ENCODE data around the gene IMPG1. TPM values are rescaled to one million over a fixed set of nuclear protein-coding genes. Genes with fewer than 3 reads are reported as not detected.

IMPG1 gene
- total and polyA plus RNA-seq, 5 experiments from 2014 or later = not detected

- peaks cover 0 to 7% (median 0%) of the 10 kb centered on the region in 9 donors for H3K9me3 Mint-ChIP-seq
- POLR2A ChIA-PET = no interaction called here
- no peak overlapping the region for H3K4me3 Mint-ChIP-seq
- DNase-seq = no peak
- no peak overlapping the region for H3K27ac Mint-ChIP-seq
- no peak for ATAC-seq
- H3K36me3 Mint-ChIP-seq = peaks cover 0 to 5% (median 0%) of the 10 kb centered on the region in 3 donors
- H3K27me3 Mint-ChIP-seq = peaks cover 4 to 31% (median 15%) of the 10 kb centered on the region in 5 donors
- H3K4me1 Mint-ChIP-seq = peaks cover 0 to 3% (median 0%) of the 10 kb centered on the region in 4 donors
Measured at GRCh38 chr6:75940564-75940963, 131.9 kb downstream of the IMPG1 start.

- Mint-ChIP-seq H3K27ac (no peak overlapping the region), H3K4me1 (peaks cover 6 to 8% (median 8%) of the 10 kb centered on the region in 4 donors), H3K9me3 (peaks cover 0 to 7% (median 0%) of the 10 kb centered on the region in 9 donors), H3K27me3 (peaks cover 10 to 37% (median 28%) of the 10 kb centered on the region in 5 donors), H3K36me3 (peaks cover 0 to 5% (median 0%) of the 10 kb centered on the region in 3 donors), H3K4me3 (no peak overlapping the region)
- POLR2A ChIA-PET = no interaction called here
- DNase-seq = no peak
- ATAC-seq = no peak
Measured at GRCh38 chr6:75937846-75938245, 134.6 kb downstream of the IMPG1 start.

GRCh38 chr6:75936682-75937081 lies 135.8 kb downstream of the IMPG1 start:
- Mint-ChIP-seq H3K27me3 (peaks cover 10 to 43% (median 28%) of the 10 kb centered on the region in 5 donors), H3K36me3 (peaks cover 0 to 5% (median 0%) of the 10 kb centered on the region in 3 donors), H3K27ac (peak overlapping the region in 1 of 10 donors; percentile 43), H3K9me3 (peaks cover 0 to 7% (median 0%) of the 10 kb centered on the region in 9 donors), H3K4me3 (no peak overlapping the region), H3K4me1 (peaks cover 6 to 8% (median 8%) of the 10 kb centered on the region in 4 donors)
- ATAC-seq = no peak
- POLR2A ChIA-PET = no interaction called here
- DNase-seq = no peak

- POLR2A ChIA-PET = no interaction called here
- ATAC-seq (no peak), DNase-seq (no peak)
- Mint-ChIP-seq H3K36me3 (peaks cover 0 to 5% (median 0%) of the 10 kb centered on the region in 3 donors), H3K4me1 (peaks cover 6 to 8% (median 8%) of the 10 kb centered on the region in 4 donors), H3K27me3 (peaks cover 10 to 43% (median 28%) of the 10 kb centered on the region in 5 donors), H3K9me3 (peaks cover 0 to 7% (median 0%) of the 10 kb centered on the region in 9 donors), H3K27ac (no peak overlapping the region), H3K4me3 (peak overlapping the region in 8 of 10 donors; percentile 60 to 87 (median 80))
Measured at GRCh38 chr6:75935473-75935793, 137.0 kb downstream of the IMPG1 start.

GRCh38 chr6:75934643-75935472 lies 137.6 kb downstream of the IMPG1 start:
- peak in 1 of 2 donors; percentile 44 for ATAC-seq
- H3K4me3 Mint-ChIP-seq = peak overlapping the region; percentile 60 to 87 (median 79)
- POLR2A ChIA-PET = no interaction called here

GRCh38 chr6:75933387-75933975 lies 139.0 kb downstream of the IMPG1 start:
- Mint-ChIP-seq H3K4me3 (no peak overlapping the region), H3K4me1 (peaks cover 6 to 8% (median 8%) of the 10 kb centered on the region in 4 donors), H3K27me3 (peaks cover 10 to 43% (median 24%) of the 10 kb centered on the region in 5 donors), H3K9me3 (no peaks in the 10 kb centered on the region), H3K27ac (no peak overlapping the region), H3K36me3 (no peaks in the 10 kb centered on the region)
- DNase-seq (no peak), ATAC-seq (no peak)
- POLR2A ChIA-PET = no interaction called here

More at GRCh38 chr6:75934643-75935472, 137.6 kb downstream of the IMPG1 start:
- DNase-seq = peak in 5 of 10 donors; percentile 8 to 43 (median 19)
- Mint-ChIP-seq H3K27ac (no peak overlapping the region), H3K36me3 (peaks cover 0 to 2% (median 0%) of the 10 kb centered on the region in 3 donors), H3K9me3 (peaks cover 0 to 4% (median 0%) of the 10 kb centered on the region in 9 donors), H3K27me3 (peaks cover 10 to 43% (median 26%) of the 10 kb centered on the region in 5 donors), H3K4me1 (peaks cover 6 to 8% (median 8%) of the 10 kb centered on the region in 4 donors)

- ATAC-seq (no peak), DNase-seq (no peak)
- Mint-ChIP-seq H3K27me3 (peaks cover 10 to 40% (median 24%) of the 10 kb centered on the region in 5 donors), H3K9me3 (no peaks in the 10 kb centered on the region), H3K36me3 (no peaks in the 10 kb centered on the region), H3K27ac (no peak overlapping the region), H3K4me1 (peaks cover 6 to 8% (median 8%) of the 10 kb centered on the region in 4 donors), H3K4me3 (no peak overlapping the region)
- POLR2A ChIA-PET = no interaction called here
Measured at GRCh38 chr6:75932067-75932466, 140.4 kb downstream of the IMPG1 start.

- Mint-ChIP-seq H3K4me3 (no peak overlapping the region), H3K27ac (no peak overlapping the region)
Measured at GRCh38 chr6:75931011-75931680, 141.3 kb downstream of the IMPG1 start.

GRCh38 chr6:75926293-75927168 lies 145.9 kb downstream of the IMPG1 start:
- Mint-ChIP-seq H3K4me3 (no peak overlapping the region), H3K27ac (no peak overlapping the region), H3K36me3 (no peaks in the 10 kb centered on the region), H3K4me1 (no peaks in the 10 kb centered on the region), H3K27me3 (peaks cover 0 to 8% (median 4%) of the 10 kb centered on the region in 5 donors), H3K9me3 (peaks cover 0 to 2% (median 0%) of the 10 kb centered on the region in 9 donors)
- ATAC-seq = no peak
- DNase-seq = no peak
- POLR2A ChIA-PET = no interaction called here

More at GRCh38 chr6:75931011-75931680, 141.3 kb downstream of the IMPG1 start:
- peaks cover 10 to 31% (median 17%) of the 10 kb centered on the region in 5 donors for H3K27me3 Mint-ChIP-seq
- ATAC-seq = no peak
- no peaks in the 10 kb centered on the region for H3K36me3 Mint-ChIP-seq
- H3K4me1 Mint-ChIP-seq = peaks cover 6 to 8% (median 8%) of the 10 kb centered on the region in 4 donors
- POLR2A ChIA-PET = no interaction called here
- H3K9me3 Mint-ChIP-seq = no peaks in the 10 kb centered on the region
- no peak for DNase-seq

- DNase-seq (no peak), ATAC-seq (no peak)
- Mint-ChIP-seq H3K4me3 (no peak overlapping the region), H3K27me3 (peaks cover 1 to 13% (median 8%) of the 10 kb centered on the region in 5 donors), H3K36me3 (no peaks in the 10 kb centered on the region), H3K4me1 (no peaks in the 10 kb centered on the region), H3K9me3 (peaks cover 0 to 2% (median 0%) of the 10 kb centered on the region in 9 donors), H3K27ac (no peak overlapping the region)
- POLR2A ChIA-PET = no interaction called here
Measured at GRCh38 chr6:75922226-75922625, 150.2 kb downstream of the IMPG1 start.

- H3K4me3 Mint-ChIP-seq = no peak overlapping the region
- POLR2A ChIA-PET = no interaction called here
- no peak for DNase-seq
- H3K27ac Mint-ChIP-seq = no peak overlapping the region
- H3K36me3 Mint-ChIP-seq = no peaks in the 10 kb centered on the region
- peaks cover 0 to 16% (median 2%) of the 10 kb centered on the region in 5 donors for H3K27me3 Mint-ChIP-seq
- no peak for ATAC-seq
- H3K9me3 Mint-ChIP-seq = no peaks in the 10 kb centered on the region
- H3K4me1 Mint-ChIP-seq = no peaks in the 10 kb centered on the region
Measured at GRCh38 chr6:75913040-75913439, 159.4 kb downstream of the IMPG1 start.

- POLR2A ChIA-PET = no interaction called here
- DNase-seq = no peak
- H3K27me3 Mint-ChIP-seq = peaks cover 0 to 7% (median 3%) of the 10 kb centered on the region in 5 donors
- H3K9me3 Mint-ChIP-seq = peaks cover 0 to 3% (median 0%) of the 10 kb centered on the region in 9 donors
- H3K4me1 Mint-ChIP-seq = no peaks in the 10 kb centered on the region
- peaks cover 0 to 9% (median 4%) of the 10 kb centered on the region in 3 donors for H3K36me3 Mint-ChIP-seq
- ATAC-seq = no peak
- no peak overlapping the region for H3K27ac Mint-ChIP-seq
- no peak overlapping the region for H3K4me3 Mint-ChIP-seq
Measured at GRCh38 chr6:75907444-75907843, 165.0 kb downstream of the IMPG1 start.

Measured in naive thymus-derived CD8-positive, alpha-beta T cell (primary cell).